ENCODE data around the gene HOXA4. TPM values are rescaled to one million over a fixed set of nuclear protein-coding genes. Genes with fewer than 3 reads are reported as not detected.

HOXA4 gene
- total RNA-seq, 1 donor from 2014 or later: 0.40 TPM

DNA sequence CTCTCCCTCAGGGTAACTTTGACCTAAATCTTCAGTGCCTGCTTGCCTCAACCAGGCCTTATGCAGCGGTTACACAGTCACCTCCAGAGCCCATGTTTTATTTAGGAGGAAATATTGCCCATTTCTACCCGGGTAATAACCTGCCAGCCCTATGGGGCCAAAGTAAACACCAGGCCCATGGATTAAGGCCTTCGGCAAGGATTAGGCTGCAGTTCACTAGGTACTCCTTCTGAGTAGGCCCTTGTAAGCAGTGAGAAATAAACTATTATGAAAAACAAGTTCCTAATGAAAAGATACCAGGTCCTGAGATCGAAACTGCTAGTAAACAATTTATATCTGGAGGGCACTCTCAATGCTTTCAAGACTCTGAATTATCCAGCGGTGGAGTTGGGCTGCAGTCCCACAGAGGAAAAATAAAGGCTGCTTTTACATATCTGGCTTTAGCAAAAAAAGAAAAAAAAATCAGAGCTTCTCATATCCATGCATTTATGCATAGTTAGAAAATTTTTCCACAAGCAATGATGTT, 47.3 kb upstream of the HOXA4 start:
- TF ChIP-seq, protein P1, sequence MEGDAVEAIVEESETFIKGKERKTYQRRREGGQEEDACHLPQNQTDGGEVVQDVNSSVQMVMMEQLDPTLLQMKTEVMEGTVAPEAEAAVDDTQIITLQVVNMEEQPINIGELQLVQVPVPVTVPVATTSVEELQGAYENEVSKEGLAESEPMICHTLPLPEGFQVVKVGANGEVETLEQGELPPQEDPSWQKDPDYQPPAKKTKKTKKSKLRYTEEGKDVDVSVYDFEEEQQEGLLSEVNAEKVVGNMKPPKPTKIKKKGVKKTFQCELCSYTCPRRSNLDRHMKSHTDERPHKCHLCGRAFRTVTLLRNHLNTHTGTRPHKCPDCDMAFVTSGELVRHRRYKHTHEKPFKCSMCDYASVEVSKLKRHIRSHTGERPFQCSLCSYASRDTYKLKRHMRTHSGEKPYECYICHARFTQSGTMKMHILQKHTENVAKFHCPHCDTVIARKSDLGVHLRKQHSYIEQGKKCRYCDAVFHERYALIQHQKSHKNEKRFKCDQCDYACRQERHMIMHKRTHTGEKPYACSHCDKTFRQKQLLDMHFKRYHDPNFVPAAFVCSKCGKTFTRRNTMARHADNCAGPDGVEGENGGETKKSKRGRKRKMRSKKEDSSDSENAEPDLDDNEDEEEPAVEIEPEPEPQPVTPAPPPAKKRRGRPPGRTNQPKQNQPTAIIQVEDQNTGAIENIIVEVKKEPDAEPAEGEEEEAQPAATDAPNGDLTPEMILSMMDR (IDR thresholded peaks at IDR 0.05): no peak
- H3K27ac Mint-ChIP-seq: no peak overlapping the region
- intact Hi-C loops (cut with micrococcal nuclease): no loop called here
- no peaks in the 10 kb centered on the region for H3K9me3 Mint-ChIP-seq
- DNase-seq (no peak), ATAC-seq (ENCODE audit: low read depth) (no peak)
- peaks cover 60% of the 10 kb centered on the region for H3K27me3 Mint-ChIP-seq
- H3K36me3 Mint-ChIP-seq (ENCODE audit: low read depth): no peaks in the 10 kb centered on the region
- H3K4me1 Mint-ChIP-seq: peaks cover 12% of the 10 kb centered on the region
- POLR2A ChIA-PET: no interaction called here
- CTCF ChIA-PET: interaction anchor here (0.9 kb wide), 1 partner anchor 15 kb away, joined by 4 read pairs; no protein-coding TSS in a partner anchor
- H3K4me3 Mint-ChIP-seq: no peak overlapping the region

- peaks cover 14% of the 10 kb centered on the region for H3K4me1 Mint-ChIP-seq
- no peaks in the 10 kb centered on the region for H3K36me3 Mint-ChIP-seq (ENCODE audit: low read depth)
- CTCF ChIA-PET: interaction anchor here (0.9 kb wide), 1 partner anchor 14 kb away, joined by 4 read pairs; no protein-coding TSS in a partner anchor
- ATAC-seq (ENCODE audit: low read depth) (no peak), DNase-seq (no peak)
- no peaks in the 10 kb centered on the region for H3K9me3 Mint-ChIP-seq
- no peak overlapping the region for H3K4me3 Mint-ChIP-seq
- TF ChIP-seq, protein P1 (IDR thresholded peaks at IDR 0.05): no peak
- intact Hi-C loops (cut with micrococcal nuclease): no loop called here
- peaks cover 56% of the 10 kb centered on the region for H3K27me3 Mint-ChIP-seq
- H3K27ac Mint-ChIP-seq: no peak overlapping the region
- POLR2A ChIA-PET: no interaction called here
These were observed 46.6 kb upstream of the HOXA4 start for GRCh38 chr7:27176962-27177794.

GRCh38 chr7:27176524-27176845, 45.9 kb upstream of the HOXA4 start:
- no peaks in the 10 kb centered on the region for H3K36me3 Mint-ChIP-seq (ENCODE audit: low read depth)
- TF ChIP-seq, protein P1 (IDR thresholded peaks at IDR 0.05): no peak
- no peak for ATAC-seq (ENCODE audit: low read depth)
- intact Hi-C loops (cut with micrococcal nuclease): no loop called here
- H3K4me3 Mint-ChIP-seq: no peak overlapping the region
- no peak overlapping the region for H3K27ac Mint-ChIP-seq
- POLR2A ChIA-PET: no interaction called here
- H3K9me3 Mint-ChIP-seq: no peaks in the 10 kb centered on the region
- peaks cover 19% of the 10 kb centered on the region for H3K4me1 Mint-ChIP-seq
- peaks cover 60% of the 10 kb centered on the region for H3K27me3 Mint-ChIP-seq
- DNase-seq: no peak
- CTCF ChIA-PET: interaction anchor here (1.3 kb wide), 1 partner anchor 15 kb away, joined by 3 read pairs; no protein-coding TSS in a partner anchor

DNA sequence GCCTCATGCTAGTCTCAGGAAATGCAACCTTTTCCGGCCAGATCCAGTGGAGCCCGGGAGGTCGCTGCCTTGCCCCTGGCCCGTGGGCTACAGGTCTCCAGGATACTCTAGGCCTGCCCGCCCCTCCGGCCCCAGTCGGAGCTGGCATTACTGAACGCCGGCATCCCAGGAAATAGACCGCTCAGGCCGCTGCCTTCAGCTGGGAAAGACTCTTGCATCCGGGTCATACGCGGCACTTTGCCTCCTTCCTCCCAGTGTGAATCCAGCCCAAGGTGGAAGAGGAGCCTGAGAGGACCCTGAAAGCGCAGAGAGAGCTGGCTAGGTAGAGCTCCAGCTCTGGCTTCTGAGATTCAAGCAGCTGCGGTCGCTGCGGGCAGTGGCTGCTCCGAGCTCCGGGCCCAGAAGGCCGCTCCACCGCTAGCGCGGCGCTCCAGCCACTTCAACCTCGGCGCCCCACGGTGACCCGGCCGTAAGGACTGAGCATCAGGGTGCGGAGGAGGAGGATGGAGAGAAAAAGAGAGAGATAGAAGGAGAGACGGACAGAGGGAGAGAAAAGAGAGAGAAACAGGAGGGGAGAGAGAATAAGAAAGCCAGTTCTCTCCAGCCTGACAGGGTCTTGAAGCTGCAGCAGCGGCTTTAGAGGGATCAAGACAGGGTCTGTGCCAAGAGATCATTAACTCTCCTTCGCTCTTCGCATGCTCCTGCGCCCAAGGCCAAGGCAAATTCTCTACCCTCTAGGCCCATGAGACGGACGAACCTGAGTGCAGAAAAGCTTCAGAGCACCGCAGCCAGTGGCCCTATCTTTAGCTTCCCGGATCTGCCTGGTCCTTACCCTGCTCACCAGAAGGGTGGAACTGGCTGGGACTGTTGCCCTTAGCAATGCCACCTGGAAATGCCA, 45.3 kb upstream of the HOXA4 start:
- no peak for DNase-seq

More for the DNA sequence above, 45.3 kb upstream of the HOXA4 start:
- POLR2A ChIA-PET: no interaction called here
- Mint-ChIP-seq H3K4me3 (no peak overlapping the region), H3K9me3 (no peaks in the 10 kb centered on the region), H3K36me3 (ENCODE audit: low read depth) (no peaks in the 10 kb centered on the region), H3K27ac (no peak overlapping the region), H3K27me3 (peaks cover 61% of the 10 kb centered on the region), H3K4me1 (peaks cover 20% of the 10 kb centered on the region)
- CTCF ChIA-PET: interaction anchor here (1.3 kb wide), 1 partner anchor 15 kb away, joined by 3 read pairs; no protein-coding TSS in a partner anchor
- TF ChIP-seq, protein P1 (IDR thresholded peaks at IDR 0.05): no peak
- intact Hi-C loops (cut with micrococcal nuclease): no loop called here
- ATAC-seq (ENCODE audit: low read depth): no peak

All from activated B cell treated with CpG ODN at 0.5 μM for 24 hours (primary cell).